Measurements from ENCODE around the gene HSCB. TPM values are rescaled to one million over a fixed set of nuclear protein-coding genes. Genes with fewer than 3 reads are reported as not detected.
A peak's percentile ranks its signal among the peaks of the same experiment; 100 is the strongest.

The HSCB gene
- total and polyA plus RNA-seq, 2 of the 4 experiments (the other 2 are of a cell fraction) = 5.4 to 13.2 TPM

DNA sequence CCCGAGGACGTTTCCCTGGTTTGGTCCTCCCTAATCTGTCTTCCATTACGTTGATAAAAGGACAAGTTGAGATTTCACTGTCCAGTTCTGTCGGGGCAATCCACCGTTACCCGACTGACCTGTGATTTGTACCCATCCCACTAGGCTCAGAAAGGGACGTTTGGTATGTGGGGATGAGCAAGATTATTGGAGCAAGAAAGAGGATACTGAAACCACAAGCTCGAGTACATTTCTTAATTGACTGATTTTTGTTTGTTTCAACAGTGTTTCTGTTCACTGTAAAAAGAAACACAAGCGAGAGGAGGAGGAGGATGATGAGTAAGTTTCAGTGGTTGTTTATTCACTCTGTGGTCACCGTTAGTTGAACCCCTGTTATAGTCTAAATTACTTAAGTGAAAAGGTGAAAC, 31.6 kb downstream of the HSCB start:
- Histone ChIP-seq H3K18ac (ENCODE audit: low read depth, low read length) (peak overlapping the region; percentile 75), H4K8ac (ENCODE audit: low read depth in 2 of 2, low read length in 2 of 2) (peak overlapping the region; percentile 2 to 86; a peak in 3 of 4 replicates), H2AFZ (replicated peaks; ENCODE audit: low read length, poor library complexity) (peak overlapping the region; percentile 95), H2AK9ac (replicated peaks; ENCODE audit: low read depth, low read length, poor library complexity) (peak overlapping the region; percentile 65), H3K4ac (ENCODE audit: low read depth, low read length) (peak overlapping the region; percentile 34), H3K79me1 (ENCODE audit: low read depth in 1 of 2, low read length in 2 of 2) (peaks cover 14 to 44% of the 10 kb centered on the region in 2 experiments), H2BK15ac (ENCODE audit: low read depth, low read length) (peak overlapping the region; percentile 17; the same call in 1 of the 3 replicates), H3K23ac (ENCODE audit: low read depth, low read length) (peak overlapping the region; percentile 26), H4K20me1 (ENCODE audit: insufficient read depth, low read length) (peaks cover 25% of the 10 kb centered on the region), H3K36me3 (ENCODE audit: control insufficient read depth, insufficient read depth, low read length) (peaks cover 17% of the 10 kb centered on the region), H3K4me1 (ENCODE audit: control insufficient read depth, insufficient read depth, low read length) (no peaks in the 10 kb centered on the region), H3K4me3 (ENCODE audit: insufficient read depth, low read depth, low read length) (peak overlapping the region; percentile 61), H3K4me2 (ENCODE audit: low read depth, low read length) (peak overlapping the region; percentile 89), H3K27me3 (ENCODE audit: control insufficient read depth, insufficient read depth, low read length) (no peaks in the 10 kb centered on the region), H3K9me1 (ENCODE audit: insufficient read depth, low read length) (peaks cover 3% of the 10 kb centered on the region; the same call in 1 of the 2 replicates), H2AK5ac (ENCODE audit: low read depth, low read length) (peak overlapping the region; percentile 31), H3K9me3 (ENCODE audit: control insufficient read depth, insufficient read depth, low read length) (peaks cover 2% of the 10 kb centered on the region; the same call in 1 of the 2 replicates), H3K56ac (ENCODE audit: extremely low read depth, insufficient read depth, low read length) (peak overlapping the region; percentile 67), H3K14ac (replicated peaks; ENCODE audit: low read depth, low read length) (peak overlapping the region; percentile 29), H2BK120ac (ENCODE audit: low read depth, low read length) (peak overlapping the region; percentile 24), H2BK20ac (ENCODE audit: low read depth, low read length) (no peak overlapping the region), H4K91ac (ENCODE audit: insufficient read depth, low read depth, low read length) (peak overlapping the region; percentile 21), H3K27ac (ENCODE audit: insufficient read depth, low read length) (peak overlapping the region; percentile 79), H3K9ac (ENCODE audit: low read depth, low read length) (peak overlapping the region; percentile 61), H4K5ac (ENCODE audit: low read depth, low read length) (peak overlapping the region; percentile 25; the same call in 1 of the 2 replicates), H2BK5ac (ENCODE audit: low read depth, low read length, poor library complexity, severe bottlenecking) (peak overlapping the region; percentile 84)
- ATAC-seq (ENCODE audit: low read depth) = no peak; the same call in 1 of the 2 replicates
- ChIA-PET POLR2A (ENCODE audit: unreplicated experiment) (interaction anchor here (0.6 kb wide), 1 partner anchor 769 kb away, joined by 3 read pairs; no protein-coding TSS in a partner anchor), CTCF (interaction anchor here (0.6 to 1.0 kb wide), 3 partner anchors 18 to 210 kb away, joined by 3 to 7 read pairs (median 3); no protein-coding TSS in a partner anchor)
- no TSS peak for BruUV-seq (replicated peaks)
- intact Hi-C loops (cut with micrococcal nuclease) (loop anchor here (5.0 kb wide), 3 partner anchors 61 to 166 kb away; partner anchors contain the start of gene TTC28), dilution Hi-C loops (cut with HindIII; ENCODE audit: low sequenced_read_pairs, unreplicated experiment) (no loop called here), in situ Hi-C loops (cut with MboI; ENCODE audit: low sequenced_read_pairs) (no loop called here)
- TF ChIP-seq CEBPB (IDR thresholded peaks at IDR 0.05; ENCODE audit: low read depth, low read length) (no peak; the same call in 1 of the 2 replicates), MXI1 (IDR thresholded peaks at IDR 0.05; ENCODE audit: borderline replicate concordance, low read depth, low read length) (no peak), POLR2A (IDR thresholded peaks at IDR 0.05; ENCODE audit: low read depth, low read length) (peak; percentile 8; the same call in 1 of the 2 replicates), BHLHE40 (IDR thresholded peaks at IDR 0.05; ENCODE audit: low read depth, low read length) (no peak), RCOR1 (IDR thresholded peaks at IDR 0.05; ENCODE audit: insufficient replicate concordance, low read length) (no peak)
- DNase-seq = peak; percentile 69
- WGBS, 2 experiments (ENCODE audit: extremely low coverage in 2 of 2, insufficient read length in 1 of 2) = 0% methylated on average over 4 of the region's 10 CpGs; no CpG with 5 or more reads in 1 of the 2 experiments
